ENCODE data around the gene PFDN1.

PFDN1 gene

DNA sequence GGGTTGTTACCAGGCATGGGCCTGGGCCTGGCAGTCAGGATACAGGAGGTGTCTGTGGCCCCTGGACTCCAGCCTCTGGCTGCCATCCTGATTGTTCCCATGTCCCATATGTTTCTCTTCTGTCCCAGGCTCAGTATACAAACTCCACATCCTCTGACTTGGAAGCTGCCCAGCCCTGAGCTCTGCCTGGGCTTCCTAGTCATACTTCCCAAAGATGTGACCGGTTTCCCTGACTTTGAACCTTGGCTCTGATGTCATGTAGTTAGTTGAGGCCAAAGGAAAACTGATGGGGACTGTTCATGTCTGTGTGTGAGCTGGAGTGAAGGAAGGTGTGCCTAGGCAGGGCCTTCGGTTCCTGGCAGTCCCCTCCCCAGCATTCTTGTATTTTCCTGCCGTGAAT, 77.5 kb downstream of the PFDN1 start:
- DNase-seq (ENCODE audit: low read depth in 1 of 2, low spot score in 1 of 2) = no peak
- TF ChIP-seq GABPA (IDR thresholded peaks at IDR 0.05; ENCODE audit: low read depth) = no peak
- no peak for TF ChIP-seq POLR2AphosphoS5 (IDR thresholded peaks at IDR 0.05; ENCODE audit: low read depth)
- TF ChIP-seq SPI1 (IDR thresholded peaks at IDR 0.05; ENCODE audit: borderline replicate concordance, low read depth) = no peak
- TF ChIP-seq, protein P1, sequence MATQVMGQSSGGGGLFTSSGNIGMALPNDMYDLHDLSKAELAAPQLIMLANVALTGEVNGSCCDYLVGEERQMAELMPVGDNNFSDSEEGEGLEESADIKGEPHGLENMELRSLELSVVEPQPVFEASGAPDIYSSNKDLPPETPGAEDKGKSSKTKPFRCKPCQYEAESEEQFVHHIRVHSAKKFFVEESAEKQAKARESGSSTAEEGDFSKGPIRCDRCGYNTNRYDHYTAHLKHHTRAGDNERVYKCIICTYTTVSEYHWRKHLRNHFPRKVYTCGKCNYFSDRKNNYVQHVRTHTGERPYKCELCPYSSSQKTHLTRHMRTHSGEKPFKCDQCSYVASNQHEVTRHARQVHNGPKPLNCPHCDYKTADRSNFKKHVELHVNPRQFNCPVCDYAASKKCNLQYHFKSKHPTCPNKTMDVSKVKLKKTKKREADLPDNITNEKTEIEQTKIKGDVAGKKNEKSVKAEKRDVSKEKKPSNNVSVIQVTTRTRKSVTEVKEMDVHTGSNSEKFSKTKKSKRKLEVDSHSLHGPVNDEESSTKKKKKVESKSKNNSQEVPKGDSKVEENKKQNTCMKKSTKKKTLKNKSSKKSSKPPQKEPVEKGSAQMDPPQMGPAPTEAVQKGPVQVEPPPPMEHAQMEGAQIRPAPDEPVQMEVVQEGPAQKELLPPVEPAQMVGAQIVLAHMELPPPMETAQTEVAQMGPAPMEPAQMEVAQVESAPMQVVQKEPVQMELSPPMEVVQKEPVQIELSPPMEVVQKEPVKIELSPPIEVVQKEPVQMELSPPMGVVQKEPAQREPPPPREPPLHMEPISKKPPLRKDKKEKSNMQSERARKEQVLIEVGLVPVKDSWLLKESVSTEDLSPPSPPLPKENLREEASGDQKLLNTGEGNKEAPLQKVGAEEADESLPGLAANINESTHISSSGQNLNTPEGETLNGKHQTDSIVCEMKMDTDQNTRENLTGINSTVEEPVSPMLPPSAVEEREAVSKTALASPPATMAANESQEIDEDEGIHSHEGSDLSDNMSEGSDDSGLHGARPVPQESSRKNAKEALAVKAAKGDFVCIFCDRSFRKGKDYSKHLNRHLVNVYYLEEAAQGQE (IDR thresholded peaks at IDR 0.05; ENCODE audit: insufficient replicate concordance, low read depth) = no peak
- TF ChIP-seq, protein P2, sequence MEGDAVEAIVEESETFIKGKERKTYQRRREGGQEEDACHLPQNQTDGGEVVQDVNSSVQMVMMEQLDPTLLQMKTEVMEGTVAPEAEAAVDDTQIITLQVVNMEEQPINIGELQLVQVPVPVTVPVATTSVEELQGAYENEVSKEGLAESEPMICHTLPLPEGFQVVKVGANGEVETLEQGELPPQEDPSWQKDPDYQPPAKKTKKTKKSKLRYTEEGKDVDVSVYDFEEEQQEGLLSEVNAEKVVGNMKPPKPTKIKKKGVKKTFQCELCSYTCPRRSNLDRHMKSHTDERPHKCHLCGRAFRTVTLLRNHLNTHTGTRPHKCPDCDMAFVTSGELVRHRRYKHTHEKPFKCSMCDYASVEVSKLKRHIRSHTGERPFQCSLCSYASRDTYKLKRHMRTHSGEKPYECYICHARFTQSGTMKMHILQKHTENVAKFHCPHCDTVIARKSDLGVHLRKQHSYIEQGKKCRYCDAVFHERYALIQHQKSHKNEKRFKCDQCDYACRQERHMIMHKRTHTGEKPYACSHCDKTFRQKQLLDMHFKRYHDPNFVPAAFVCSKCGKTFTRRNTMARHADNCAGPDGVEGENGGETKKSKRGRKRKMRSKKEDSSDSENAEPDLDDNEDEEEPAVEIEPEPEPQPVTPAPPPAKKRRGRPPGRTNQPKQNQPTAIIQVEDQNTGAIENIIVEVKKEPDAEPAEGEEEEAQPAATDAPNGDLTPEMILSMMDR (IDR thresholded peaks at IDR 0.05; ENCODE audit: insufficient read depth, low read length) = no peak
- Histone ChIP-seq H3K4me3 (replicated peaks; ENCODE audit: insufficient read depth, low read length) (no peak overlapping the region), H3K27me3 (ENCODE audit: insufficient read depth, poor library complexity, severe bottlenecking) (no peaks in the 10 kb centered on the region), H3K27ac (replicated peaks) (no peak overlapping the region)

GRCh38 chr5:140224658-140225057, 78.2 kb downstream of the PFDN1 start:
- Histone ChIP-seq H3K27me3 (ENCODE audit: insufficient read depth, poor library complexity, severe bottlenecking) (no peaks in the 10 kb centered on the region), H3K27ac (replicated peaks) (no peak overlapping the region), H3K4me3 (replicated peaks; ENCODE audit: insufficient read depth, low read length) (no peak overlapping the region)
- DNase-seq (ENCODE audit: low read depth in 1 of 2, low spot score in 1 of 2) = no peak
- no peak for TF ChIP-seq POLR2AphosphoS5 (IDR thresholded peaks at IDR 0.05; ENCODE audit: low read depth)

DNA sequence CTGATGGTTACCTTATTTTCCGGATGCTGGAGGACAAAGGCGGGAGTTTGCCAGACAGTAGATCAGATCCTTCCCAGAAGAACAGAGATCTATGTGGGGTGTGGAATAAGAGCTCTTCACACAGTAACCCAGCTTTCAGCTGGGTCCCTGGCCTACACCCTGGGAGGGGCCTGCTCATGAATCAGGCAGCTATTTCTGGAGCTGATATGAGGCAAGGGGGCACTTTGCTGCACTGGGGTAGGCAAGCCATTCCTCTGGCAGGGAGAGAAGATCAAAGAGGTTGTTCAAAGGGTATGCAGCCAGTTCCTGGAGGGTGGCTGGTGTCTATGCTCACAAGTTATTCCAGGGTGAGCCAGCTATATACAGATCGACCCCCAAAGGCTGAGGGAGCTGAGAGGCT, 79.3 kb downstream of the PFDN1 start:
- no peak overlapping the region for H3K27ac ChIP-seq (replicated peaks)
- H3K4me3 ChIP-seq (replicated peaks; ENCODE audit: insufficient read depth, low read length) = no peak overlapping the region
- TF ChIP-seq, protein P1 (IDR thresholded peaks at IDR 0.05; ENCODE audit: insufficient replicate concordance, low read depth) = no peak
- TF ChIP-seq, protein P2 (IDR thresholded peaks at IDR 0.05; ENCODE audit: insufficient read depth, low read length) = no peak
- TF ChIP-seq SPI1 (IDR thresholded peaks at IDR 0.05; ENCODE audit: borderline replicate concordance, low read depth) = no peak
- no peak for TF ChIP-seq GABPA (IDR thresholded peaks at IDR 0.05; ENCODE audit: low read depth)
- no peak for TF ChIP-seq POLR2AphosphoS5 (IDR thresholded peaks at IDR 0.05; ENCODE audit: low read depth)
- no peak for DNase-seq (ENCODE audit: low read depth in 1 of 2, low spot score in 1 of 2)
- H3K27me3 ChIP-seq (ENCODE audit: insufficient read depth, poor library complexity, severe bottlenecking) = no peaks in the 10 kb centered on the region

GRCh38 chr5:140222416-140222815, 80.5 kb downstream of the PFDN1 start:
- no peak overlapping the region for H3K4me3 ChIP-seq (replicated peaks; ENCODE audit: insufficient read depth, low read length)
- no peaks in the 10 kb centered on the region for H3K27me3 ChIP-seq (ENCODE audit: insufficient read depth, poor library complexity, severe bottlenecking)
- no peak for DNase-seq (ENCODE audit: low read depth in 1 of 2, low spot score in 1 of 2)
- no peak for TF ChIP-seq SPI1 (IDR thresholded peaks at IDR 0.05; ENCODE audit: borderline replicate concordance, low read depth)
- TF ChIP-seq, protein P2 (IDR thresholded peaks at IDR 0.05; ENCODE audit: insufficient read depth, low read length) = no peak
- TF ChIP-seq, protein P1 (IDR thresholded peaks at IDR 0.05; ENCODE audit: insufficient replicate concordance, low read depth) = no peak
- TF ChIP-seq POLR2AphosphoS5 (IDR thresholded peaks at IDR 0.05; ENCODE audit: low read depth) = no peak
- no peak for TF ChIP-seq GABPA (IDR thresholded peaks at IDR 0.05; ENCODE audit: low read depth)
- H3K27ac ChIP-seq (replicated peaks) = no peak overlapping the region

All from HL-60 (cell line).